HepG2 (cell line): ENCODE measurements around the gene NDRG3. TPM values are rescaled to one million over a fixed set of nuclear protein-coding genes. Genes with fewer than 3 reads are reported as not detected.

Source experiments
- EED ChIP-seq: sonication (generic); formaldehyde crosslinking; IDR thresholded peaks from 2 replicates; pipeline ENCODE4 v1.5.0; 2020; ENCODE audit warnings: mild to moderate bottlenecking, missing genetic modification reagents
- GZF1 ChIP-seq: sonication (generic); formaldehyde crosslinking; IDR thresholded peaks from 2 replicates; pipeline ENCODE4 v1.5.1; 2020; ENCODE audit warnings: mild to moderate bottlenecking, missing genetic modification reagents
- HINFP ChIP-seq: sonication (generic); formaldehyde crosslinking; IDR thresholded peaks from 2 replicates; pipeline ENCODE4 v1.4.0; 2020; ENCODE audit warnings: low read depth, mild to moderate bottlenecking, missing genetic modification reagents
- IRF2 ChIP-seq: IDR thresholded peaks from 2 replicates; pipeline ENCODE4 v1.6.1; 2018; ENCODE audit warnings: missing genetic modification reagents, missing compliant biosample characterization
- KDM5A ChIP-seq: fragments of 200-600 bp; sonication (generic); IDR thresholded peaks from 2 replicates; pipeline ENCODE4 v1.7.0; 2018; ENCODE audit warnings: antibody characterized with exemption, mild to moderate bottlenecking, low read length, borderline replicate concordance
- KLF16 ChIP-seq, 2 experiments: sonication (generic) in 1 of 2; formaldehyde crosslinking in 1 of 2; IDR thresholded peaks; 2 replicates each; pipeline versions ENCODE4 v1.6.1 to v1.8.0; 2016 to 2023; ENCODE audit warnings: missing genetic modification reagents in 2 of 2, missing compliant biosample characterization in 1 of 2
- LRRFIP1 ChIP-seq: sonication (generic); formaldehyde crosslinking; conservative IDR thresholded peaks from 2 replicates; pipeline ENCODE4 v1.4.0; 2020; ENCODE audit warnings: missing genetic modification reagents
- NFE2 ChIP-seq: sonication (generic); formaldehyde crosslinking; IDR thresholded peaks from 2 replicates; pipeline ENCODE4 v1.4.0; 2020; ENCODE audit warnings: missing genetic modification reagents
- NPAS2 ChIP-seq: sonication (generic); formaldehyde crosslinking; IDR thresholded peaks from 2 replicates; pipeline ENCODE4 v1.8.0; 2022; ENCODE audit warnings: mild to moderate bottlenecking, missing genetic modification reagents, borderline replicate concordance
- PLRG1 ChIP-seq: fragments of 450-650 bp; conservative IDR thresholded peaks from 2 replicates; pipeline ENCODE4 v1.6.1; 2016
- SIX1 ChIP-seq: sonication (generic); formaldehyde crosslinking; IDR thresholded peaks from 2 replicates; pipeline ENCODE4 v1.4.0; 2020; ENCODE audit warnings: missing genetic modification reagents, borderline replicate concordance
- ZBTB46 ChIP-seq: sonication (generic); formaldehyde crosslinking; IDR thresholded peaks from 2 replicates; pipeline ENCODE4 v1.4.0; 2020; ENCODE audit warnings: mild to moderate bottlenecking, missing genetic modification reagents, borderline replicate concordance
- ZHX1 ChIP-seq: sonication (generic); formaldehyde crosslinking; IDR thresholded peaks from 2 replicates; pipeline ENCODE4 v1.8.1; 2022; ENCODE audit warnings: low read depth, mild to moderate bottlenecking, missing genetic modification reagents
- ZNF34 ChIP-seq: sonication (generic); formaldehyde crosslinking; IDR thresholded peaks from 2 replicates; pipeline ENCODE4 v1.4.0; 2020; ENCODE audit warnings: mild to moderate bottlenecking, missing genetic modification reagents, borderline replicate concordance
- ZNF513 ChIP-seq: sonication (generic); formaldehyde crosslinking; conservative IDR thresholded peaks from 2 replicates; pipeline ENCODE4 v1.5.0; 2020; ENCODE audit warnings: missing genetic modification reagents
- ZNF772 ChIP-seq: sonication (generic); formaldehyde crosslinking; IDR thresholded peaks from 2 replicates; pipeline ENCODE4 v1.5.0; 2020; ENCODE audit warnings: mild to moderate bottlenecking, missing genetic modification reagents
- polyA plus RNA-seq, 8 experiments: library from polyadenylated mRNA; depleted of rRNA in 3 of 8; stranded (reverse) in 7 of 8; unstranded in 1 of 8; fragments of >200 nt; fragmentation: Illumina TruSeq in 4 of 8; extraction: Trizol in 4 of 8; gene quantifications; 2 replicates each; pipeline versions ENCODE4 v1.2.1 to v1.2.3, GENCODE V29; 2011 to 2016; ENCODE audit warnings: low read depth in 4 of 8, missing spikeins in 1 of 8, mixed read lengths in 1 of 8; ENCODE audit not compliant: insufficient read depth in 1 of 8
- total RNA-seq, 5 experiments: library from RNA; depleted of rRNA; stranded (reverse); fragments of >200 nt; fragmentation: Illumina TruSeq; extraction: Trizol; gene quantifications; 2 replicates each; pipeline ENCODE4 v1.2.3, GENCODE V29; 2016; ENCODE audit warnings: low read depth in 1 of 5

NDRG3 gene
- total and polyA plus RNA-seq, 2 of the 13 experiments (the other 11 are each of a cell fraction or from before 2014, with no cell fraction given), result 36.0 to 40.5 TPM

GRCh38 chr20:36773597-36774390 lies 27.9 kb upstream of the NDRG3 start, which contains the start of gene DSN1 (continued):
- TF ChIP-seq LRRFIP1, result 0 out of 2 replicates have a peak, but pooled peaks have one; percentile 70
- TF ChIP-seq ZNF772 (CRISPR knock-in tag), result peak; percentile 70; the same call in 1 of the 2 replicates
- TF ChIP-seq KLF16 (CRISPR knock-in tag; IDR thresholded peaks at IDR 0.05), result peak in 1 of 2 experiments; percentile 88
- TF ChIP-seq NPAS2, result no peak
- TF ChIP-seq SIX1 (CRISPR knock-in tag), result peak; percentile 81
- TF ChIP-seq GZF1 (CRISPR knock-in tag), result 0 out of 2 replicates have a peak, but pooled peaks have one; percentile 17
- TF ChIP-seq ZNF513 (CRISPR knock-in tag), result 0 out of 2 replicates have a peak, but pooled peaks have one; percentile 92
- TF ChIP-seq ZBTB46 (CRISPR knock-in tag), result no peak; the same call in 1 of the 2 replicates
- TF ChIP-seq PLRG1, result no peak
- TF ChIP-seq HINFP, result no peak; the same call in 1 of the 2 replicates
- TF ChIP-seq ZNF34 (CRISPR knock-in tag), result no peak; the same call in 1 of the 2 replicates
- peak; percentile 53; the same call in 1 of the 2 replicates for TF ChIP-seq EED
- TF ChIP-seq IRF2 (CRISPR knock-in tag), result peak; percentile 64
- peak; percentile 86; the same call in 1 of the 2 replicates for TF ChIP-seq KDM5A
- 0 out of 2 replicates have a peak, but pooled peaks have one; percentile 44 for TF ChIP-seq NFE2
- TF ChIP-seq ZHX1 (CRISPR knock-in tag), result peak; percentile 85; the same call in 1 of the 2 replicates
